Measurements from ENCODE around the gene HSD3B1.
"Not testable (repeated sequence)": the region's sequence is repeated elsewhere in the genome, so short reads cannot be mapped to it uniquely, and the experiment has no call there.

HSD3B1 gene

DNA sequence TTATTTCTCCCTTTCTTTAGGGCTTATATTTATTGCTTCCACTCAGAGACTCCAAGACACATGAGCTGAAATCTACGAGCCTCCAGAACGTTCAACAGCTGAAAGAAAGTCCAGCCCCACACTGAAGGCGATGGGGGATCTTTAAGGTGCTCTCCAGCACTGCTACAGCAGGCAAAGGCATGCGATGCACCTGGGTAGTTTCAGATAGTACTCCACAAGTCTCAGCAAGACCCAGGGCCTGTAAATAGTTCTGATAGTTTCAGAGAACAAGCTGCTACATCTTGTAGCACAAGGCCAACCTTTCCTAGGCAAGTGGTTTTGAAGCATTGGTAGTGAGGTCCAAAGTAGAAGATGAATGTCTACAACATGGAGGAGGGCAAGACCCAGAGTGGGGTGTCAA is 2.2 kb upstream of the HSD3B1 start:
- DNase-seq = no peak

DNA sequence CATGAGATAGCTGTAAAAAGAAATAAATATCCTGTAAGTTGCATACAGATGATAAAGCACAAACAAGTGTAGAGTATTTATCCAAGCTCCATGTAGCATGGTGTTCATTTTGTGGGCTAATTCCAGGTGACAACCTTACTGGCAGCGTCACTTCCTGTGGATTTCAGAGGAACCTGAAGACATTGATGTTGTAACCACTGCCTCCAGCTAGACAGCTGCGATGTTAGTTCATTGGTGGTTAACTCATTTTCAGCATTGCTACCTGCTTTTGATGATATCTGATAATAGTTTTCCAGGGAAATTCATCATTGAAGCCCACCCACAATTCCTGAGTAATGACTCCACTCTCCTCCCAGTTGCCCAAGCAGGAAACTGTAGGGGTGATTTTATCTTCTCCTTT is 3.0 kb downstream of the HSD3B1 start:
- DNase-seq = no peak

DNA sequence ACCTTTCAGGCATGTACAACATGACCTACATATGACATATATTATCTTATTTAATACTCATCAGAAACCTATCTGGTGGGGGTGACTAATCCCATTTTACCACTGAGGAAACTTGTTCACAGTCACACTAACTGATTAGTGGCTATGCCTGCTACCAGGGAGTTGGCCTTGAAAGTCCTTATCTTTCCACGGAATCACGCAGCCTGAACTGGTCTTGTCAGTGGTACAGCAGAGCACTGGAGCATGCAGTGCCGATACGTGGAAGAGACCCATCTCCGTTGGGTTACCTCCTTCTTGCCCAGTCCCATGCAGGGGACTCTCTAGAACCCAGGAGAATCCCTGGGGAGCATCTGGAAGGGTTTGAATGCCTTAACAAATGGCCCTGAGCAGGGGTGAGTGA is 8.2 kb downstream of the HSD3B1 start:
- DNase-seq = no peak

GRCh38 chr1:119516247-119516646 is 9.2 kb downstream of the HSD3B1 start:
- no peak for DNase-seq

DNA sequence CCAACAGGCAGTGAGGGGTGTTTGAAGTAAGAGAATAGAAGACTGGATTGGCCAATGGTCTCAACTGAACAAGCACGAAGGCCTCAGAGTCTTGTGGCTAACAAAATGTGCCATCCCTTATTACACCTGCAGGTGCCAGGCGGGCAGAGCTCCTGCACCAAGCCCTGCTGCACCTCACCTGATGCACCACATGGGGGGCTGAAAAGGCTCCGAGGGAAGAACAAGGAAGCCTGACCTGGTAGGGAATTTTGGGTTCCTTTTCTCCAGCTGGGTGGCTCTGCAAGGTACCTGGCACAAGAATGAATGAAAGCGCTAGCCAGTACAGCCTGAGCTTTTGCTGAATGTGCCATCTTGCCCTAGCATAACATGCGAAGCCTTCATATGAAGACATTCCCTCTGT is 9.7 kb downstream of the HSD3B1 start:
- DNase-seq = no peak

GRCh38 chr1:119517667-119518066 is 10.7 kb downstream of the HSD3B1 start:
- DNase-seq = not testable (repeated sequence)

- no peak for DNase-seq
These were observed 24.8 kb downstream of the HSD3B1 start for GRCh38 chr1:119531606-119532323.

DNA sequence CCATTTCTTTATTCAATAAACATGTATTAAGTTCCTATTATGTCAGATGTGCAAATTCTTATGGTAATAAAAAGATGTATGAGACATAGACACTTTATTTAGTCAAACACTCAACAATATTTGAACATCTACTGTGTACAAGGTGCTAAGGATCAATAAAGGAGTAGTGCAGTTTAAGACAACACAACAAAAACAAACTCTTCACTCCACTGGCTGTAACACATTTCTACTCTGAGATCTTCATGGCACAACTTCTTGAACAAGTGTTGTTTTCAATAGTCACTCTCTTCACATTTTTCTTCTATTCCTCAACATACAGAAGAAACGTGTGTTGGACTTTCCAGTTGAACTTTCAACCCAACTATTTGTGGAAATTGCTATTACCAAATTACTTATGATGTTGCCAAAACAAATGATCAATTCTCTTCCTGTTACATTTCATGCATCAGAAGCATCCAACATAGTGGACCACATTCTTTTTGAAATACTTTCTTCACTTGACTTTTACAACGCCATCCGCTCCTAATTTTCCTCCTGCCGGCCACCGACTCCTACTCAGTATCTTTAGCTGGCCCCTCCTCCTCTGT is 25.4 kb downstream of the HSD3B1 start:
- no peak for DNase-seq

DNA sequence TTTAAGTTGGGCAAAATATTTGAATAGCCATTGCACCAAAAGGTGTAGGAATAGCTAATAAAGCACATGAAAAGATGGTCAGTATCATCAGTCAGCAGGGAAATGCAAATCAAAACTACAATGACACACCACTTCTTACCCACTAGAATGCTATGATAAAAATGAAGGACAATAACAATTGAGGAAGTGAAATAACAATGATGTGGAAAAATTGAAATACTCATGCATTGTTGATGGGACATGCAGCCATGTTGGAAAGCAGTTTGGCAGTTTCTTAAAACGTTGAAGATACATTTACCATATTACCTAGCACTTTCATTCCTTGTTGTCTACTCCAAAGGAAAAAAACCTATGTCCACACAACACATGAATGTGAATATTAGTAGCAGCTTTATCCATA is 28.4 kb downstream of the HSD3B1 start:
- no peak for DNase-seq

DNA sequence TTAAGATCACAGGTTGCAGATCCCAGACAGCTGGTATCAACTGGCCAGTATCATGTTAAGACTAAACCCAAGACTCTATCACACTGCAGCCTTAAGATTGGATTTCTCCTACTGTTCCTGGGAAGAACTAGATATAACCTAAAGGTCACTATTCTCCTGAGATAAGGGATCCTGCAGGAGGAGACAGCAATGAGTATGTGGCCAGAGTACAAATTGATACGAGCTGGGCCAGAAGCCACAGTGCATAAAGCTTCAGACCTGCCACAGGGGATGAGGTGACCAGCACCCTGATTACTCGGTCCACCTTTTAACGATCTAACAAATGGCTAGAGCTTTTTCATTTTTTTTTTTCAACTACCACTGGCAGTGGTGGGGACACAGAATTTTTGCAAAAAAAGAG is 31.0 kb downstream of the HSD3B1 start:
- DNase-seq = no peak

GRCh38 chr1:119539636-119540035 is 32.6 kb downstream of the HSD3B1 start:
- DNase-seq = no peak

DNA sequence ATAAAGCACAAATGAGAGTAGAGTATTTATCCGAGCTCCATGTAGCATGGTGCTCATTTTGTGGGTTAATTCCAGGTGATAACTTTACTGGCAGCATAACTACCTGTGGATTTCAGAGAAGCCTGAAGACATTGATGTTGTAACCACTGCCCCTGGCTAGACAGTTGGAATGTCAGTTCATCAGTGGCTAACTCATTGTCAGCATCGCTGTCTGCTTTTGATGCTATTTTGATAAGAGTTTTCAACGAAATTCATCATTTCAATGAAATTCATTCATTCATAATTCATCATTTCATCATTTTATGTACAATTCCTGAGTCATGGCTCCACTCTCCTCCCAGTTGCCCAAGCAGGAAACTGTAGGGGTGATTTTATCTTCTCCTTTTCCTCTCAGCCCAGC is 34.4 kb downstream of the HSD3B1 start:
- no peak for DNase-seq

DNA sequence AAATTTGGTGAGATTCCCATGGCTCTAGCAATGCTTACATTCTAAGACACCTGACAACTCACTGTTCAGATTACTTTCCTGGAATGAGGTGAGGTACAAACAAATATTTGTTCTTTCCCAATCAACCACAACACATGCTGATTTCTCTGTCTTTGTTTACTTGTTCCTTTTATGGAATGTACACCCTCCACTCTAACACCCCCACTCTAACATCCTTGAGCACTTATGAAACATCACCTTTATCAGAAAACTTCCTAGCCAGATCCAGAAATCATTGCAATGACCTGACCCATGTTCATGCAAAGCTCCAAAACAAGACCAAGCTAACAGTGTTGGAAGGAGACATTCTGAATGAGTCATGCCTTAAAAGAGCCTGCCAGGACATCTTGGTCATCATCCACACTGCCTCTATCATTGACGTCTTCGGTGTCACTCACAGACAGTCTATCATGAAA is 35.5 kb downstream of the HSD3B1 start:
- DNase-seq = no peak

- DNase-seq = no peak
These were observed 37.3 kb downstream of the HSD3B1 start for GRCh38 chr1:119544165-119544762.

DNA sequence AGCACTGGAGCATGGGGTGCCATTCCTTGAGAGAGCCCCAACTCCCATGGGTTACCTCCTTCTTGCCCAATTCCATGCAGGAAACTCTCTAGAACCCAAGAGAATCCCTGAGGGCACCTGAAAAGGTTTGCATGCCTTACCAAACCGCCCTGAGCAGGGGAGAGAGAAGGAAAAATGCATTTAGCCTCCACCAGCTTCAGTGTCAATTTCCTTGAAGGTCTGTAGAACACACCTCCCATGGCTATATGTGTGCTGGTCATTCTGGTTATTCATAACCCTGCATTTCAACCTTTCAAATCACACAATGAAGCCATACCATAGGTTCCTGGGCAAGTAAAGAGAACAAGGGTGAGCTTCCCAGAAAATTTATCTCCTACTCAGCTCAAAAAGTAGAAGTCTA is 39.6 kb downstream of the HSD3B1 start:
- DNase-seq = no peak

- no peak for DNase-seq
These were observed 40.3 kb downstream of the HSD3B1 start for GRCh38 chr1:119547306-119547705.

DNA sequence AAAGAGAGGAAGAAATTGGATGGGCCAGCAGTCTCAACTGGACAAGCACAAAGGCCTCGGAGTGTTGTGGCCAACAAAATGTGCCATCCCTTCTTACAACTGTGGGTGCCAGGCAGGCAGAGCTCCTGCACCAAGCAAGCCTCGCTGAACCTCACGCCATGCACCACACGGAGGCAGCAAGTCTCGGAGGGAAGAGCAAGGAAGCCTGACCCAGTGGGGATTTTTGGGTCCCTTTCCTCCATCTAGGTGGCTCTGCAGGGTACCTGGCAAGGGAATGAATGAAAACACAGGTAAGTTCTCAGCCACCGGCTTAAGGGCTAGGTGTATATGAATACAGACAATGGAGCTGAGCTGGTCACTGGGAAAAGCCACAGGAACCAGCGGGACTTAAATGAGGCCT is 40.8 kb downstream of the HSD3B1 start:
- DNase-seq = no peak

- peak; percentile 77 for DNase-seq
These were observed 42.7 kb downstream of the HSD3B1 start for GRCh38 chr1:119549719-119550132.

GRCh38 chr1:119550381-119550780 is 43.4 kb downstream of the HSD3B1 start:
- no peak for DNase-seq

- no peak for DNase-seq
These were observed 44.2 kb downstream of the HSD3B1 start for GRCh38 chr1:119551218-119551617.

DNA sequence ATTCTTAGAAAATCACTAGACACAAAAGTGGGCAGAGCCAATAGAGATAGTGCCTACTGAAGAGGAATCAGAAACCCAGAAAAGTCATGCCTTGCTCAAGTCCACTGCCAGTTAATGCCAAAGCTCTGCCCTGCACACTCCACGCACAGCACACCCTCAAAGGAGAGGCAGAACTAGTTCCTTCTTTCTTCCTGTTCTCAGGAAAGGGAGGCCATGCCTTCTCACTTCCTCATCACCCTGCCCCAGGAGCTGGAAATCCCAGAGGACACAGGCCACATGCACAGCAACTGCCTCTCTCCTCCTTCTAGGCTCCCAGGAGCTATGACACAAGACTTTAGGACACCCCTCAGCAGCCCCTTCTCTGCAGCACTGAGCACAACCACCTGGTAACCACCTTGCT is 45.6 kb downstream of the HSD3B1 start:
- not testable (repeated sequence) for DNase-seq

- DNase-seq = not testable (repeated sequence)
These were observed 46.5 kb downstream of the HSD3B1 start for GRCh38 chr1:119553302-119554071.

- peak; percentile 93 for DNase-seq
These were observed 47.2 kb downstream of the HSD3B1 start for GRCh38 chr1:119554183-119554582.

GRCh38 chr1:119556423-119556822 is 49.4 kb downstream of the HSD3B1 start:
- DNase-seq = no peak

Data from NCI-H146 (cell line).